ENCODE results near the gene EME1. TPM values are rescaled to one million over a fixed set of nuclear protein-coding genes. Genes with fewer than 3 reads are reported as not detected.
A peak's percentile ranks its signal among the peaks of the same experiment; 100 is the strongest.

Gene EME1
- total RNA-seq, 1 experiment from 2014 or later = 20.8 TPM

DNA sequence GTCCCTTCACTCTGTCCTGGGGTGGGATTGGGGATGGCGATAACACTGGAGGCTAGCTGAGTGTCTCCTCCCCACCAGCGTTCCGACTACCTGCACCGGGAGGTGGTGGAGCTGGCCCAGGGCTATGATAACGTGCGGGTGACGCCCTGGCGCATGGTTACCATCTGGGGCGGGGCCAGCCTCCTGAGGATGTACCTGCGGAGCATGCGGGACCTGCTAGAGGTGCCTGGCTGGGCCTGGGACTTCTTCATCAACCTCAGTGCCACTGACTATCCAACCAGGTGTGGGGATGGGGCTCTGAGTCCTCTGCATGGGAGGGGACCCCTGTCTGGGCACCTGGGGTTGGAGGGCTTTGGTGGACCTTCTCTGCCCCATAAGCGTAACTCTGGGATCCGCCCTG lies 18.3 kb upstream of the EME1 start:
- Histone ChIP-seq H3K27ac (no peak overlapping the region), H3K4me1 (no peaks in the 10 kb centered on the region), H3K27me3 (no peaks in the 10 kb centered on the region), H3K36me3 (peaks cover 6% of the 10 kb centered on the region), H3K9me3 (replicated peaks) (no peaks in the 10 kb centered on the region), H3K4me3 (no peak overlapping the region)
- no peak for DNase-seq

DNA sequence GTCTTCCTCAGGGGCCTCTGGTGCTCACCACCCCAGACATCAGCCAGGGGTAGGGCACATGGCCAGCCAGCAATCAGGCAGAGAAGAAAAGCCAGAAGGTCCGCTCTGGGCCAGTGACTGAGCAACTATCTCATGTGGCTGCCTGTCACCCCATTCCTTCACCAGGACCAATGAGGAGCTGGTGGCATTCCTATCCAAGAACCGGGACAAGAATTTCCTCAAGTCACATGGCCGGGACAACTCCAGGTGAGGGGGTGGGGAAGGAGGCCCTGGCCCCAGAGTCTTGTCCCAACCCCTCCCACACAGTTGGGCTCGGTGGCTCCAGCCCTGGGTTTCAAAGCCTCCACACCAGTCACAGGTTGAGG lies 17.7 kb upstream of the EME1 start:
- Histone ChIP-seq H3K4me3 (no peak overlapping the region), H3K27ac (no peak overlapping the region), H3K4me1 (no peaks in the 10 kb centered on the region), H3K36me3 (peaks cover 6% of the 10 kb centered on the region), H3K9me3 (replicated peaks) (no peaks in the 10 kb centered on the region), H3K27me3 (no peaks in the 10 kb centered on the region)
- DNase-seq = no peak

DNA sequence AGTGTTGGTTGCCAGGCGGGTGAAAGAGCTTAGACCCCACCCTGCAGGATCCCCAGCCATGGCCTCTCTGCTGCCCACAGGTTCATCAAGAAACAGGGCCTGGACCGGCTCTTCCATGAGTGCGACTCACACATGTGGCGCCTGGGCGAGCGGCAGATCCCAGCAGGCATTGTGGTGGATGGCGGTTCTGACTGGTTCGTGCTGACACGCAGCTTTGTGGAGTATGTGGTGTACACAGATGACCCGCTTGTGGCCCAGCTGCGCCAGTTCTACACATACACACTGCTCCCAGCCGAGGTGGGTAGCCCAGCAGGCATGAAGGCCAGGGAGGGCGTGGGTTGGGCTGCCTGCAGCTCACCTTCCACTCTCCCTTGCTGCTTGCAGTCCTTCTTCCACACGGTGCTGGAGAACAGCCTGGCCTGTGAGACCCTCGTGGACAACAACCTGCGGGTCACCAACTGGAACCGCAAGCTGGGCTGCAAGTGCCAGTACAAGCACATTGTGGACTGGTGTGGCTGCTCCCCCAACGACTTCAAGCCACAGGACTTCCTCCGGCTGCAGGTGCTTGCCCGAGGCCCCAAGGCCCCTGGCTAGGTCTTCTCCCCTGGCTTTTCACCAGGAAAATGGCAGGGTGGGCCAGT lies 17.2 kb upstream of the EME1 start:
- Histone ChIP-seq H3K27me3 (no peaks in the 10 kb centered on the region), H3K27ac (no peak overlapping the region), H3K4me1 (no peaks in the 10 kb centered on the region), H3K4me3 (no peak overlapping the region), H3K9me3 (replicated peaks) (no peaks in the 10 kb centered on the region), H3K36me3 (peaks cover 6% of the 10 kb centered on the region)
- DNase-seq = no peak

DNA sequence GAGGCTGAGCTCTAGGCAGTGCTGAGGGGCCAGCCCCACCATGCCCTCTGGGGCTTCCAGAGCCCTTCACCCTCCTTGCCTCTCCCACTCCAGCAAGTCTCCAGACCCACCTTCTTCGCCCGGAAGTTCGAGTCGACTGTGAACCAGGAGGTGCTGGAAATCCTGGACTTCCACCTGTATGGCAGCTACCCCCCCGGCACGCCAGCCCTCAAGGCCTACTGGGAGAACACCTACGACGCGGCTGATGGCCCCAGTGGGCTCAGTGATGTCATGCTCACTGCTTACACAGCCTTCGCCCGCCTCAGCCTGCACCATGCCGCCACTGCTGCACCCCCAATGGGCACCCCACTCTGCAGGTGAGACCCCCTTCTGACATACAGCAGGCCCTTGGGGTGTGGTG lies 16.6 kb upstream of the EME1 start:
- no peaks in the 10 kb centered on the region for H3K4me1 ChIP-seq
- peaks cover 6% of the 10 kb centered on the region for H3K36me3 ChIP-seq
- no peaks in the 10 kb centered on the region for H3K9me3 ChIP-seq (replicated peaks)
- H3K27ac ChIP-seq = no peak overlapping the region
- no peak for DNase-seq
- H3K27me3 ChIP-seq = no peaks in the 10 kb centered on the region
- no peak overlapping the region for H3K4me3 ChIP-seq

DNA sequence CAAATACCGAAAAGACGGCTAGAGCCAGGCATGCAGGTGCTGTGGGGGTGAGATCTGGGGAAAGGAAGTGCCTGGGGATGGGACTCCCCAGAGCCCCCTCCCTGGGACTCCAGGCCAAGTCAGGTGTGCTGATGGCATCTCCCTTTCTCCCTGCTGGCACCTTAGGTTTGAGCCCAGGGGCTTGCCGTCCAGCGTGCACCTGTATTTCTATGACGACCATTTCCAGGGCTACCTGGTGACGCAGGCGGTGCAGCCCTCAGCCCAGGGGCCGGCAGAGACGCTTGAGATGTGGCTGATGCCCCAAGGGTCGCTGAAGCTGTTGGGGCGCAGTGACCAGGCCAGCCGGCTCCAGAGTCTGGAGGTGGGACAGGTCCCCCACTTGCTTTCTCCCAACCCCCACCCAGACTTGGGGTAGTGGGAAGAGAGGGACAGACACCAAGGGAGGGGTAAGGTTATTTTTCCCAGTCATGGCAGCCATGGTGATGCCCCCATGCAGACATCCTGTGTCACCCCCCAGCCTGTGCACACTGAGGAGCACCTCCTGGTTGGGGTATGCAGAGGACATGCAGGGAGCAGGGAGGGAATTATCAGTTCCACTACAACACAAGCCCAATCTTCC lies 16.0 kb upstream of the EME1 start:
- no peaks in the 10 kb centered on the region for H3K9me3 ChIP-seq (replicated peaks)
- H3K36me3 ChIP-seq = peaks cover 6% of the 10 kb centered on the region

DNA sequence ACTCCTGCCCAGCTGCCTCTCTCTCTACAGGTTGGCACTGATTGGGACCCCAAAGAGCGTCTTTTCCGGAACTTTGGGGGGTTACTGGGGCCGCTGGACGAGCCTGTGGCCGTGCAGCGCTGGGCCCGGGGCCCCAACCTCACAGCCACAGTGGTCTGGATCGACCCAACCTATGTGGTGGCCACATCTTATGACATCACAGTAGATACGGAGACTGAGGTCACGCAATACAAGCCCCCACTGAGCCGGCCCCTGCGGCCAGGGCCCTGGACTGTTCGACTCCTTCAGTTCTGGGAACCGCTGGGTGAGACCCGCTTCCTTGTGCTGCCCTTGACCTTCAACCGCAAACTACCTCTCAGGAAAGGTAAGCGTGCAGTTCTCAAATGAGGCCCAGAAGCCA lies 14.9 kb upstream of the EME1 start:
- Histone ChIP-seq H3K27ac (no peak overlapping the region), H3K4me1 (no peaks in the 10 kb centered on the region), H3K36me3 (peaks cover 6% of the 10 kb centered on the region), H3K27me3 (no peaks in the 10 kb centered on the region), H3K4me3 (no peak overlapping the region), H3K9me3 (replicated peaks) (no peaks in the 10 kb centered on the region)
- DNase-seq = no peak

More for the DNA sequence above, 16.0 kb upstream of the EME1 start:
- no peaks in the 10 kb centered on the region for H3K4me1 ChIP-seq
- H3K27me3 ChIP-seq = no peaks in the 10 kb centered on the region
- no peak for DNase-seq
- H3K27ac ChIP-seq = no peak overlapping the region
- H3K4me3 ChIP-seq = no peak overlapping the region

DNA sequence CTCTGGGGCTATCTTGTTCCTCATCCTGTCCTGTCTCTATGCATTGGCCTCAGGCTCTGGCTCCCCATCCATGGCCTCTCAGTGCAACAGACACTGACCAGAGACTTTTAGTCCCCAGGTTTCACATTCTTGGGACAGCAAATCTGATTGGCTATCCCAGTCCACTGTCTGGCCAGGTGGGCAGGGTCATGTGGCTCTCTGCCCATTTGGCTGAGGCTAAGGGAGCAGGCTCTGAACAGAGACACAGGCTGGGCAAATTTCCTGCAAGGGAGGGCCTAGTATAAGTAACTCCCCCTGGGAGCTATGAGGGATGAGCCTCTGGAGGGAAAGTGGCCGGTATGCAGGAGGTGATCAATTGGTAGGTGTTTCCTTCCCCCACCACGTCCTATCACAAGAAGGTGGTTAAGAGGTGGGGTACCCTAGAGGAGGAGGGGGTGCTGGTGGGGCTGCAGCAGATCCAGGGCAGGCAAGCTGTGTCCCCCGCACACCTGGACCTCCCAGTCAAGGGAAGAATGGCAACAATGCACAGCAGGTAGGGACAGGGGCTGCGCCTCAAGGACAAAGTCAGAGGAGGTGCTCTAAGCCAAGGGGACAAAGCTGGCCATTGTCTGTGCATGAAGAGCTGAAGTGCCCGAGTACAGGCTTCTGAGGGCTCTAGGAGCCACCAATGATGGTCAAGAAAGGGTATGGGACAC lies 13.9 kb upstream of the EME1 start:
- Histone ChIP-seq H3K4me1 (no peaks in the 10 kb centered on the region), H3K9me3 (replicated peaks) (no peaks in the 10 kb centered on the region), H3K27ac (no peak overlapping the region), H3K27me3 (no peaks in the 10 kb centered on the region), H3K36me3 (peaks cover 6% of the 10 kb centered on the region), H3K4me3 (no peak overlapping the region)
- DNase-seq = no peak

DNA sequence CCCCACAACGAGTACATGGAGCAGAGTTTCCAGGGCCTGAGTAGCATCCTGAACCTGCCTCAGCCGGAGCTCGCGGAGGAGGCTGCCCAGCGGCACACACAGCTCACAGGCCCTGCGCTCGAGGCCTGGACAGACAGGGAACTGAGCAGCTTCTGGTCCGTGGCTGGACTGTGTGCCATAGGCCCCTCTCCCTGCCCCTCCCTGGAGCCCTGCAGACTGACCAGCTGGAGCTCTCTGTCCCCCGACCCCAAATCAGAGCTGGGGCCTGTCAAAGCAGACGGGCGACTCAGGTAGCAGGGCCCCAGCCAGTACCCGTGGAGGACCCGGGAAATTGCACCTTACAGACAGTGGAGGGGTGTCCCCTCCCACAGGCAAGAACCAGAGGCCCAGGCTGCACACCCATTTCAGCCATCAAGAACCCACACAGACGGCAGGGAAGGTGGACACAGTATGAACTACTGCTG lies 13.0 kb upstream of the EME1 start:
- H3K27me3 ChIP-seq = no peaks in the 10 kb centered on the region
- H3K36me3 ChIP-seq = peaks cover 6% of the 10 kb centered on the region
- H3K4me1 ChIP-seq = no peaks in the 10 kb centered on the region
- DNase-seq = no peak
- no peak overlapping the region for H3K27ac ChIP-seq
- no peak overlapping the region for H3K4me3 ChIP-seq
- no peaks in the 10 kb centered on the region for H3K9me3 ChIP-seq (replicated peaks)

DNA sequence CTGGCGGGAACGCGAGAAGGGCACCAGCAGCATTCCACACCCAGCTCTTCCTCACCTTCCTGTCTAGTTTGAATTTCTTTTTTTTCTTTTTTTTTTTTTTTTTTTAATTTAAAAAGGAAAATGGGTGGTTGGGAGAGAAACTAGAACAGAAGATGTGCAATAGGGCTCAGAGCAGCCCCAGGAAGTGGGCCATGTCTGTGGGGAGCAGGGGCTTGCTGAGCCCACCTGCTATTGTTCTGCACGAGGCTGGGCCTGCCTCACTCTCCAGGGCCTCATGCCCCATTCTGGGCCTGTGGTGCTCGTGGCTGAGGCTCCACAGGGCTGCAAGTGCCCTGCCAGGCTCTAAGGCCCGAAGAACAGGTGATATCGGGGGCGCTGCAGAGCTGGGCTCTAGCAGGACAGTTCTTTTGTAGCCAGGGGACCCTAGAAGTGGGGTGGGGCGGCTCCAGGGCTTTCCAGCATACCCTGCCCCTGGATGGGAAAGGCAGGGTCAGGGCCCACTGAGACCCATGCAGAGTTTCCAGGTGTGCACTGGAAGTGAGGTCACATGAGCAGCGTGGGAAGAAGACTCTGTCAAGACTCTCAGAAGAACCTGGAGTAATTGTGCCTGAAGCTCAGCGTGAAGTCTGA lies 12.4 kb upstream of the EME1 start:
- no peak for DNase-seq
- H3K4me3 ChIP-seq = no peak overlapping the region
- H3K9me3 ChIP-seq (replicated peaks) = no peaks in the 10 kb centered on the region
- H3K27me3 ChIP-seq = no peaks in the 10 kb centered on the region
- no peak overlapping the region for H3K27ac ChIP-seq
- H3K36me3 ChIP-seq = peaks cover 6% of the 10 kb centered on the region
- no peaks in the 10 kb centered on the region for H3K4me1 ChIP-seq

DNA sequence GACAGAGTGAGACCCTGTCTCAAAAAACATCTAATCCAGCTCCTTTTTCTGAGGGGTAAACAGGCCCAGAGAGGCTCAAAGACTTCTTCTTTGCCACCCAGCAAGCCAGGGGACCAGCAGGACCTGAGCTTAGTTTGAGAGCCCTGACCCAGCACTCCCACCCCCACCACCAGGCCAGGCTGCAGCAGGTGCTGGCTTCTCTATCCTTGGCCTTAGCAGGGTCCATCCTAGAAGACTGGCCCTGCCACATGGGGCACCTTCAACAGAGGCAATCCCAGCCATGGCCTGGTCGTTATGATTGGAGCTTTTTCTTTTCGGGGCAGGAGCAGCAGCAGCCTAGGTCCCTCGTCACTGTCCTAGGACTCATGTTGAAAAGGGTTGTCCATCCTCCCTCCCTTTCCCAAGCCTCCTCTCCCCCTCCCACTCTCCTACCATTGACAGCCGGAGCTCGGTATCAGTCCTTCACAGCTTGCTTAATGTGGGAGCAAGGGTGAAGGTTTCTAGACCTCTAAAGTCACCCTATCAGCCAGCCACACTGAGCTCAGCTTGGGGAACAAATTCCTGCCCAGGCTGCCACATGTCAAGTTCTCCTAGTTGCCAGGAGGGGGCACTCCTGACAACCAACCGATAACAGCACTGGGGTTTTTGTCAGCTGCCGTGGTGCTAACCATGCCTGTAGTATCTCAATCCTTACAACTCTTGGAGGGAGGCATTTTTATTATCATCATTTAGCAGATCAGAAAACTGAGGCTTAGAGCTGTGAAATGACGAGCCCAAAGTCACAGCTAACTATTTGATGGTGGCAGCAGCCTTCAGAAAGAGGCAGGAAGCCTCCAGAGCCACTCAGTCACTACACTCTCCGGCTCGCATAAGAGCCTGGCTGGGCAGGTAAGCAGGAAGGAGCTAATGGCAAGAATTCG lies 11.2 kb upstream of the EME1 start:
- H3K36me3 ChIP-seq = peaks cover 6% of the 10 kb centered on the region

DNA sequence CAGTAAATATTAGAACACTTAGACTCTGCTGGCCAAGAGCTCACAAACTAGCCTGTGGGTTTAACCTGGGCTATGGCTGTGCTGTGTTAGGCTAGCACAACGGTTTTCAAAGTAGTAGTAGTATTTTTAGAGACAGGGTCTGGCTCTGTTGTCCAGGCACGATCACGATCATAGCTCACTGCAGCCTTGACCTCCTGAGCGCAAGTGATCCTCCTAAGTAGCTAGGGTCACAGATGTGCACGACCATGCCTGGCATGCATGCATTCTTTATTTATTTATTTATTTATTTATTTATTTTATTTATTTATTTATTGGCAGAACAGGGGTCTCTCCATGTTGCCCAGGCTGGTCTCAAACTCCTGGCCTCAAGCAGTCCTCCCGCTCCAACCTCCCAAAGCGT lies 10.4 kb upstream of the EME1 start:
- no peak for DNase-seq
- H3K4me3 ChIP-seq = no peak overlapping the region
- H3K27ac ChIP-seq = no peak overlapping the region
- no peaks in the 10 kb centered on the region for H3K9me3 ChIP-seq (replicated peaks)
- H3K27me3 ChIP-seq = no peaks in the 10 kb centered on the region
- no peaks in the 10 kb centered on the region for H3K4me1 ChIP-seq
- H3K36me3 ChIP-seq = peaks cover 7% of the 10 kb centered on the region; the same call in 1 of the 2 replicates

More for the DNA sequence above, 11.2 kb upstream of the EME1 start:
- Histone ChIP-seq H3K4me3 (no peak overlapping the region), H3K27me3 (no peaks in the 10 kb centered on the region), H3K9me3 (replicated peaks) (no peaks in the 10 kb centered on the region), H3K27ac (no peak overlapping the region), H3K4me1 (no peaks in the 10 kb centered on the region)
- DNase-seq = peak; percentile 50 to 77

DNA sequence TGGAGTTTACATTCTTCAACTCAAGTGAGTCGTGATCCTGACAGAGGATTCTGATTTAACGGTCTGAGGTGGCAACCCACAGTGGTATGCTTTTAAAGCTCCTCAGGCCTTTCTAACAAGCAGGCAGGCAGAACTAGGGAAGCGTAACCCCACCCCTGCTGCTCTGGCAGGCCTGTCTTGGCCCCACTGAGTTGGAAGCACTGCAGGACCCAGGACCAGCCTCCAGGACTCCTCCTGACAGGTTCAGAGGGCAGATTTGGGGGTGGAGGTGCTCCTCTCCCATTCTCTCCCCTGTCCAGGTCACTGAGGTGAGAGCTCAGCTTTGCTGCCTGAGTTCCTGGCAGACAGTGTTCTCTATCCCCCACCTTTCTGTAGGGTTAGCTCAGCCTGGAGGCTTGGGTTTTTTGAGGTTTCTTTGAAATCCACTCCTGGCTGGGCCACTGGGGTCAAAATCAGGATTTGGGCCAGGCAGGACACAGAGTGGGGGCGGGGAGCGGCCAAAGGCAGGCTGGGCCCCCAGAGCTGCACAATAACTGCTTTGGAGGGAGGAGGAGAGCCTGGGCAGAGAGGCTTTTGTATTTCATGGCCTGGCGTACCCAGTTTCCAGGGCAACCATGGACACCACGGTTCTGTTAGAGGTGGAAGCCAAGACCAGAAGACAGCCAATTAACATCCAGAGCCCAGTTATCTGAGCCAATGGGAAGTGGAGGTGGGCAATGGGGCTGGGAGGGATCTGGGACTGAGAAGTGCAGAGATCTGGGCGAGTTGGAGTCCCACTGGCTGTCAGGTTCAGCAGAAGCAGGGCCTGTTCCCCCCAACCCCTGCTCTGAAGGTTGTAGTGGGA lies 9.6 kb upstream of the EME1 start:
- Histone ChIP-seq H3K27me3 (no peaks in the 10 kb centered on the region), H3K27ac (no peak overlapping the region), H3K4me3 (no peak overlapping the region), H3K4me1 (no peaks in the 10 kb centered on the region), H3K9me3 (replicated peaks) (no peaks in the 10 kb centered on the region), H3K36me3 (peaks cover 11% of the 10 kb centered on the region; the same call in 1 of the 2 replicates)
- peak in 1 of 2 experiments; percentile 28 for DNase-seq

DNA sequence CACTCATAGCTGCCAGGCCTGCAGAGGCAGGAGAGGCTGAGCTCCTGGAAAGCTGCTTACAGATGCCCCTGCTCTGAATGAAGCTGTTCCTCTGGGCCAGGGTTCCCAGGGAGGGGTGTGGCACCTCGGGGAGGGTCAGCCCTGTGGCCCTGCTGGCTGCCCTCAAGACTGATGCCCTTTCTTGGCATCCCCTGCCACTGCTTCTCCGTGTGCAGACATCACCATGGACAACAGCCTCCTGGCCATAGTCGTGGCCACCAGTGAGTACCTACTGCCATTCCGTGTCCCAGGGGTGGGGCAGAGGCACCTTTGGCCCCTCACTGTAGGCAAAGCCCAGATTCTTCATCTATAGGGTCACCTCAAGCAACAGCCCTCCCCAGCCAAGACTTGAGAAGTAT lies 9.0 kb upstream of the EME1 start:
- DNase-seq = no peak
- no peaks in the 10 kb centered on the region for H3K9me3 ChIP-seq (replicated peaks)
- no peak overlapping the region for H3K27ac ChIP-seq
- H3K4me3 ChIP-seq = no peak overlapping the region
- no peaks in the 10 kb centered on the region for H3K4me1 ChIP-seq
- H3K27me3 ChIP-seq = no peaks in the 10 kb centered on the region
- H3K36me3 ChIP-seq = peaks cover 15% of the 10 kb centered on the region; the same call in 1 of the 2 replicates

Data from SJCRH30 (cell line).